ENCODE measurements around the gene VSIG4.
"Not testable (repeated sequence)": the region's sequence is repeated elsewhere in the genome, so short reads cannot be mapped to it uniquely, and the experiment has no call there.

The VSIG4 gene

DNA sequence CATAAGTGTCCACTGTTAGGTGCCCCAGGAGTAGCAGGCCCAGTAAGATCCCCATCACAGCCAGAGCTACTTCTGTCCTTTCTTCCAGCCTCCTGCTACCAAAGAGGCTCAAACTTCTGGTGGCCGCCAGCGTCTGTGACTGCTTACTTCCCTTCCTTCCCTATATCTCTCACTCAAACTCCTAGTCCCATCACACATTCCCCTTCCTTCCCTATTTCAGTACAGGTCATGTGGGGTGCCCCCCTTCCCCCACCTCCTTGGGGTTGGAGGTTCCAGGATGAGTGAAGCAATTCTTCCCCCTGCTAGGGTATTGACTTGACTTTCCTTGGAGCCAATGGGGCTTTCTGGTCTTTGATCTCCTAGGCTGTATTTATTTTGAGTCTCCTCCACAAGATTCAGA, at the start of gene VSIG4:
Gene VSIG4, minus strand, starts transcription at position 137 of the 400 bp plus-strand sequence. Its CDS starts 82 bp downstream, at position 55.
- in situ Hi-C loops (cut with HindIII; ENCODE audit: low sequenced_read_pairs): no loop called here
- TF ChIP-seq, protein P1, sequence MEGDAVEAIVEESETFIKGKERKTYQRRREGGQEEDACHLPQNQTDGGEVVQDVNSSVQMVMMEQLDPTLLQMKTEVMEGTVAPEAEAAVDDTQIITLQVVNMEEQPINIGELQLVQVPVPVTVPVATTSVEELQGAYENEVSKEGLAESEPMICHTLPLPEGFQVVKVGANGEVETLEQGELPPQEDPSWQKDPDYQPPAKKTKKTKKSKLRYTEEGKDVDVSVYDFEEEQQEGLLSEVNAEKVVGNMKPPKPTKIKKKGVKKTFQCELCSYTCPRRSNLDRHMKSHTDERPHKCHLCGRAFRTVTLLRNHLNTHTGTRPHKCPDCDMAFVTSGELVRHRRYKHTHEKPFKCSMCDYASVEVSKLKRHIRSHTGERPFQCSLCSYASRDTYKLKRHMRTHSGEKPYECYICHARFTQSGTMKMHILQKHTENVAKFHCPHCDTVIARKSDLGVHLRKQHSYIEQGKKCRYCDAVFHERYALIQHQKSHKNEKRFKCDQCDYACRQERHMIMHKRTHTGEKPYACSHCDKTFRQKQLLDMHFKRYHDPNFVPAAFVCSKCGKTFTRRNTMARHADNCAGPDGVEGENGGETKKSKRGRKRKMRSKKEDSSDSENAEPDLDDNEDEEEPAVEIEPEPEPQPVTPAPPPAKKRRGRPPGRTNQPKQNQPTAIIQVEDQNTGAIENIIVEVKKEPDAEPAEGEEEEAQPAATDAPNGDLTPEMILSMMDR (IDR thresholded peaks at IDR 0.05; ENCODE audit: low read depth, low read length, missing control alignments): no peak
- DNase-seq (ENCODE audit: low read depth): no peak
- H3K4me3 ChIP-seq (ENCODE audit: low read depth, low read length): no peak within 1 kb of the TSS

GRCh38 chrX:66076801-66077200, 36.9 kb upstream of the VSIG4 start:
- no peak for DNase-seq (ENCODE audit: low read depth)
- H3K4me3 ChIP-seq (ENCODE audit: low read depth, low read length): no peak overlapping the region
- TF ChIP-seq, protein P1 (IDR thresholded peaks at IDR 0.05; ENCODE audit: low read depth, low read length, missing control alignments): no peak
- in situ Hi-C loops (cut with HindIII; ENCODE audit: low sequenced_read_pairs): no loop called here

DNA sequence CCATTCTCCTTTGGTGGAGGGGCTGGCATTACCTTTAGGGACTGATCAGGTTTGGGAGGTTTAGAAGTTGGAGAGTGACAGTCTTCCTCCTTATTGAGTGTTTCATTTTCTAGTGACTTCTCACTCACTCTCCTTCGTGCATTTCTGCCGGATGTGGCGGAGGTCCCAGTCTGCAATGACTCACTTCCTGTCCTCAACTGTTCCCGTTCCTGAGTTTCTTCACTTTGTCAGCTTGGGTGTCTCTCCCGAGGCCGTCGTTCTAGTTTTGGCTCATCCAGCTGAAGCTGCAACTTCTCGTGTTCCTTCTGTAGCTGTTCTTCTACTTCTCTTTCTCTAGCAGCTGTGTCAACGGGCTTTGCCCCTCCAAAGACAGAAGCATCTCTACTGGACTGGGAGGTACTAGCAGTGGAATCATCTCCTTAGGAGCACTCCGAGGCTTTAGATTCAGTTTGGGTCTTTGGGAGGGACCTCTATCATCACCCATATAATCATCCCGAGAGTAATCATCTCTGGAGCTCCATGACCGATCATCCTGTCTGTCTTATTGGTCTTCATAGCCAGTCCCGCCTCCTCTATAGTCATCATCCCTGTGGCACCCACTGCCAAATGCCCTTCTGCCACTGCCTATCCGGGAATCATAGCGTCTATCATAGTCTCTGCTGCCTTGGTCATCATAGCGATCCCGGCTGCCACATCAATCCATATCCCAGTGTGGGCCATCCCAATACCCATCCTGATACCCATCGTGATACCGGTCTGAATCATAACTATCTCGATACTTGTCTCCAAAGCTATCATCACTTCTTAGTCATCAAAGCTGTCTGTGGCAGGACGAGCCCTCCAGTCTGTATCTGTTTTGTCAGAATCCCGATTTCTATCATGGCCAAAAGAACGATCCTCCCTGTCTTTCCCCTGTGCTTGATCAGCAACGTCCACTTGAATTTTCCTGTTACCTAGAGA, 35.3 kb upstream of the VSIG4 start:
- no peak overlapping the region for H3K4me3 ChIP-seq (ENCODE audit: low read depth, low read length)

DNA sequence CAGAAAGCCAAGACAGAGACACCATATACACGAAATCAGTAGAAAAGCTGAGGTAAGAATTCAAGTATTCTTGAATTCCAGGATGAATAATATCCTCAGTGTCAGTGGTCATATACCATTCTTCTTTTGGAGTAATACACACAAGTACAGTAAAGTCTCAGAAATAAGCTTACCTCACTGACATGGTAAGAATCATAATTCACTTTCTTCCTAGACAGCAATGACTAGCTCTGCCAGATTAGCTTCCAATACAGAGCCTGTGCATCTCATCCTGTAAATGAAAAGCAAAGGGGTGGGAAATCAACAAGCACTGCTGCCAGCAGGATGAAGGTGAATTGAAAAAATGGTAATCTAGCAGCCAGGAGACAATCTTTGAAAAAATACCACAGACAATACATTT, 31.2 kb upstream of the VSIG4 start:
- TF ChIP-seq, protein P1 (IDR thresholded peaks at IDR 0.05; ENCODE audit: low read depth, low read length, missing control alignments): no peak
- in situ Hi-C loops (cut with HindIII; ENCODE audit: low sequenced_read_pairs): no loop called here
- DNase-seq (ENCODE audit: low read depth): no peak
- no peak overlapping the region for H3K4me3 ChIP-seq (ENCODE audit: low read depth, low read length)

More for the DNA sequence above, 35.3 kb upstream of the VSIG4 start:
- TF ChIP-seq, protein P1 (IDR thresholded peaks at IDR 0.05; ENCODE audit: low read depth, low read length, missing control alignments): no peak
- in situ Hi-C loops (cut with HindIII; ENCODE audit: low sequenced_read_pairs): no loop called here
- DNase-seq (ENCODE audit: low read depth): no peak

- no peak overlapping the region for H3K4me3 ChIP-seq (ENCODE audit: low read depth, low read length)
- TF ChIP-seq, protein P1 (IDR thresholded peaks at IDR 0.05; ENCODE audit: low read depth, low read length, missing control alignments): no peak
- no peak for DNase-seq (ENCODE audit: low read depth)
- in situ Hi-C loops (cut with HindIII; ENCODE audit: low sequenced_read_pairs): no loop called here
Measured at GRCh38 chrX:66064261-66064660, 24.4 kb upstream of the VSIG4 start.

GRCh38 chrX:66057019-66057418, 17.1 kb upstream of the VSIG4 start:
- DNase-seq (ENCODE audit: low read depth); in situ Hi-C loops (cut with HindIII; ENCODE audit: low sequenced_read_pairs); H3K4me3 ChIP-seq (ENCODE audit: low read depth, low read length): not testable (repeated sequence)

- DNase-seq (ENCODE audit: low read depth): no peak
- no peak overlapping the region for H3K4me3 ChIP-seq (ENCODE audit: low read depth, low read length)
- TF ChIP-seq, protein P1 (IDR thresholded peaks at IDR 0.05; ENCODE audit: low read depth, low read length, missing control alignments): no peak
- in situ Hi-C loops (cut with HindIII; ENCODE audit: low sequenced_read_pairs): no loop called here
Measured at GRCh38 chrX:66054978-66055377, 15.1 kb upstream of the VSIG4 start.
